ENCODE data around the gene NUPR1. TPM values are rescaled to one million over a fixed set of nuclear protein-coding genes. Genes with fewer than 3 reads are reported as not detected.

The NUPR1 gene
- total RNA-seq, 1 experiment from 2014 or later: 2.2 TPM

- no peak overlapping the region for H3K27ac ChIP-seq (ENCODE audit: low read depth, low read length)
- ChIA-PET RAD21 (ENCODE audit: low non-redundant PET in 1 of 2, low total read pairs in 2 of 2, uncharacterized antibody in 2 of 2, unreplicated experiment in 2 of 2) (no interaction called here), CTCF (no interaction called here)
Measured at GRCh38 chr16:28501258-28502232, 37.2 kb downstream of the NUPR1 start.

More at GRCh38 chr16:28501258-28502232, 37.2 kb downstream of the NUPR1 start:
- no peak overlapping the region for H3K9ac ChIP-seq (ENCODE audit: low read length)
- H2AFZ ChIP-seq (ENCODE audit: low read depth, low read length, poor library complexity, severe bottlenecking): no peak overlapping the region
- H3K27me3 ChIP-seq (ENCODE audit: insufficient read depth, low read length): no peaks in the 10 kb centered on the region
- no peaks in the 10 kb centered on the region for H3K9me2 ChIP-seq (ENCODE audit: insufficient read depth)
- no peaks in the 10 kb centered on the region for H3K36me3 ChIP-seq (ENCODE audit: control insufficient read depth in 1 of 2, insufficient read depth in 2 of 2, low read length in 2 of 2)
- POLR2A ChIA-PET: no interaction called here
- H4K20me1 ChIP-seq (ENCODE audit: insufficient read depth): no peaks in the 10 kb centered on the region
- H3K4me3 ChIP-seq (replicated peaks in 1 of 2; ENCODE audit: low read depth in 1 of 2, low read length in 2 of 2): no peak overlapping the region
- H3K9me3 ChIP-seq (ENCODE audit: control insufficient read depth in 1 of 2, insufficient read depth in 1 of 2, low read depth in 1 of 2, low read length in 2 of 2): no peaks in the 10 kb centered on the region
- H3K4me1 ChIP-seq (ENCODE audit: control insufficient read depth in 1 of 2, insufficient read depth in 2 of 2, low read length in 2 of 2): peaks cover 18 to 23% of the 10 kb centered on the region in 2 experiments
- ATAC-seq: no peak
- no peak for DNase-seq (ENCODE audit: low read depth, low spot score)
- no peak for TF ChIP-seq ZBTB33 (IDR thresholded peaks at IDR 0.05; ENCODE audit: extremely low read depth, insufficient replicate concordance, low read length)
- TF ChIP-seq ATF3 (IDR thresholded peaks at IDR 0.05): no peak
- no peak for TF ChIP-seq SIN3A (IDR thresholded peaks at IDR 0.05; ENCODE audit: low read depth)
- TF ChIP-seq ELF1 (IDR thresholded peaks at IDR 0.05; ENCODE audit: borderline replicate concordance, low read depth): no peak
- TF ChIP-seq CTCF (IDR thresholded peaks at IDR 0.05 in 2 of 3, conservative IDR thresholded peaks at IDR 0.05 in 1 of 3; ENCODE audit: borderline replicate concordance in 1 of 3, insufficient read depth in 1 of 3, low read depth in 2 of 3, low read length in 2 of 3): no peak
- TF ChIP-seq EZH2phosphoT487 (IDR thresholded peaks at IDR 0.05; ENCODE audit: borderline replicate concordance): no peak
- no peak for TF ChIP-seq YY1 (IDR thresholded peaks at IDR 0.05; ENCODE audit: extremely low read depth, insufficient replicate concordance, low read depth, low read length)
- TF ChIP-seq JUND (IDR thresholded peaks at IDR 0.05): no peak
- no peak for TF ChIP-seq EZH2 (IDR thresholded peaks at IDR 0.05)
- TF ChIP-seq EGR1 (IDR thresholded peaks at IDR 0.05; ENCODE audit: low read depth): no peak
- TF ChIP-seq MAX (IDR thresholded peaks at IDR 0.05): no peak
- TF ChIP-seq POLR2A (IDR thresholded peaks at IDR 0.05; ENCODE audit: borderline replicate concordance, extremely low read depth, insufficient read depth, insufficient read length): no peak
- no peak for TF ChIP-seq TCF7L2 (IDR thresholded peaks at IDR 0.05; ENCODE audit: borderline replicate concordance, extremely low read depth, insufficient read depth, insufficient read length)
- no peak for TF ChIP-seq CEBPB (IDR thresholded peaks at IDR 0.05; ENCODE audit: low read depth)
- no peak for TF ChIP-seq REST (IDR thresholded peaks at IDR 0.05; ENCODE audit: low read depth)
- no peak for TF ChIP-seq POLR2AphosphoS5 (IDR thresholded peaks at IDR 0.05; ENCODE audit: low read depth, low read length)
- no peak for TF ChIP-seq SP1 (IDR thresholded peaks at IDR 0.05; ENCODE audit: low read depth)
- no peak for TF ChIP-seq FOSL1 (IDR thresholded peaks at IDR 0.05; ENCODE audit: low read depth)
- no TSS peak for BruUV-seq (replicated peaks)
- intact Hi-C loops (cut with micrococcal nuclease): no loop called here
- no peak overlapping the region for H3K4me2 ChIP-seq (ENCODE audit: low read length)
- H3K79me2 ChIP-seq (ENCODE audit: insufficient read depth, low read length): no peaks in the 10 kb centered on the region

All from HCT116 (cell line).